Dermis microvascular lymphatic vessel endothelial cell (primary cell): Measurements from ENCODE around the gene CNTNAP1. TPM values are rescaled to one million over a fixed set of nuclear protein-coding genes. Genes with fewer than 3 reads are reported as not detected.

Experiments used
- DNase-seq, 2 donors: peaks; one replicate each; pipeline versions ENCODE4 v3.0.0 to v3.0.0-alpha.2; 2010; ENCODE audit warnings: low read depth in 2 of 2
- total RNA-seq: library from RNA; depleted of rRNA; stranded (reverse); fragments of >200 nt; gene quantifications from 2 replicates; pipeline ENCODE4 v1.2.1, GENCODE V29; 2014

Gene CNTNAP1
- total RNA-seq, 1 donor from 2014 or later: 13.6 TPM

GRCh38 chr17:42685831-42686230 is 3.5 kb downstream of the CNTNAP1 start:
- DNase-seq: no peak

GRCh38 chr17:42686520-42687128 is 4.3 kb downstream of the CNTNAP1 start:
- no peak for DNase-seq

GRCh38 chr17:42687707-42688320 is 5.5 kb downstream of the CNTNAP1 start:
- DNase-seq: no peak

GRCh38 chr17:42690596-42690995 is 8.3 kb downstream of the CNTNAP1 start:
- DNase-seq: no peak

GRCh38 chr17:42691021-42691545 is 8.8 kb downstream of the CNTNAP1 start:
- DNase-seq: no peak

GRCh38 chr17:42692489-42692888 is 10.2 kb downstream of the CNTNAP1 start:
- no peak for DNase-seq

- no peak for DNase-seq
Observed at GRCh38 chr17:42694524-42694923, 12.2 kb downstream of the CNTNAP1 start.

- DNase-seq: no peak
Observed at GRCh38 chr17:42695500-42695899, 13.2 kb downstream of the CNTNAP1 start.

GRCh38 chr17:42697108-42697811 is 14.9 kb downstream of the CNTNAP1 start:
- no peak for DNase-seq

- no peak for DNase-seq
Observed at GRCh38 chr17:42698736-42699414, 16.5 kb downstream of the CNTNAP1 start.

- DNase-seq: no peak
Observed at GRCh38 chr17:42699415-42699740, 17.0 kb downstream of the CNTNAP1 start.

- no peak for DNase-seq
Observed at GRCh38 chr17:42700586-42701289, 18.4 kb downstream of the CNTNAP1 start.

GRCh38 chr17:42702446-42702845 is 20.1 kb downstream of the CNTNAP1 start:
- no peak for DNase-seq

GRCh38 chr17:42704490-42704836 is 22.1 kb downstream of the CNTNAP1 start:
- no peak for DNase-seq

- no peak for DNase-seq
Observed at GRCh38 chr17:42704837-42705494, 22.6 kb downstream of the CNTNAP1 start.

- DNase-seq: no peak
Observed at GRCh38 chr17:42706732-42707131, 24.4 kb downstream of the CNTNAP1 start.

GRCh38 chr17:42708588-42708987 is 26.3 kb downstream of the CNTNAP1 start:
- DNase-seq: no peak

GRCh38 chr17:42709561-42709960 is 27.2 kb downstream of the CNTNAP1 start:
- DNase-seq: no peak

GRCh38 chr17:42720996-42721583 is 38.8 kb downstream of the CNTNAP1 start:
- DNase-seq: peak; percentile 83 to 84

- no peak for DNase-seq
Observed at GRCh38 chr17:42723636-42724035, 41.3 kb downstream of the CNTNAP1 start.

GRCh38 chr17:42725143-42725542 is 42.8 kb downstream of the CNTNAP1 start:
- DNase-seq: no peak
